Keratinocyte (primary cell): Measurements from ENCODE around the gene AP1AR.

Source experiments
- EZH2 ChIP-seq: IDR thresholded peaks from one replicate; pipeline ENCODE4 v1.6.1; 2012; ENCODE audit warnings: inconsistent platforms, mild to moderate bottlenecking, low read length, moderate library complexity
- TF ChIP-seq, protein P1 (sequence below), 3 experiments: IDR thresholded peaks in 1 of 3; conservative IDR thresholded peaks in 1 of 3; optimal IDR thresholded peaks in 1 of 3; 2 replicates in 2 of 3; 3 replicates in 1 of 3; pipeline versions ENCODE3 to v1.5.1; 2011; ENCODE audit warnings: low read length in 3 of 3, mild to moderate bottlenecking in 3 of 3, moderate library complexity in 2 of 3, control low read depth in 1 of 3, inconsistent platforms in 1 of 3; ENCODE audit not compliant: insufficient read depth in 2 of 3; ENCODE audit errors: extremely low read depth in 1 of 3

- TF ChIP-seq, protein P1, sequence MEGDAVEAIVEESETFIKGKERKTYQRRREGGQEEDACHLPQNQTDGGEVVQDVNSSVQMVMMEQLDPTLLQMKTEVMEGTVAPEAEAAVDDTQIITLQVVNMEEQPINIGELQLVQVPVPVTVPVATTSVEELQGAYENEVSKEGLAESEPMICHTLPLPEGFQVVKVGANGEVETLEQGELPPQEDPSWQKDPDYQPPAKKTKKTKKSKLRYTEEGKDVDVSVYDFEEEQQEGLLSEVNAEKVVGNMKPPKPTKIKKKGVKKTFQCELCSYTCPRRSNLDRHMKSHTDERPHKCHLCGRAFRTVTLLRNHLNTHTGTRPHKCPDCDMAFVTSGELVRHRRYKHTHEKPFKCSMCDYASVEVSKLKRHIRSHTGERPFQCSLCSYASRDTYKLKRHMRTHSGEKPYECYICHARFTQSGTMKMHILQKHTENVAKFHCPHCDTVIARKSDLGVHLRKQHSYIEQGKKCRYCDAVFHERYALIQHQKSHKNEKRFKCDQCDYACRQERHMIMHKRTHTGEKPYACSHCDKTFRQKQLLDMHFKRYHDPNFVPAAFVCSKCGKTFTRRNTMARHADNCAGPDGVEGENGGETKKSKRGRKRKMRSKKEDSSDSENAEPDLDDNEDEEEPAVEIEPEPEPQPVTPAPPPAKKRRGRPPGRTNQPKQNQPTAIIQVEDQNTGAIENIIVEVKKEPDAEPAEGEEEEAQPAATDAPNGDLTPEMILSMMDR (optimal IDR thresholded peaks at IDR 0.05 in 1 of 3, IDR thresholded peaks at IDR 0.05 in 1 of 3, conservative IDR thresholded peaks at IDR 0.05 in 1 of 3; ENCODE audit: extremely low read depth in 1 of 3, insufficient read depth in 2 of 3, low read length in 3 of 3): no peak
- no peak for TF ChIP-seq EZH2
Measured at GRCh38 chr4:112199041-112199440, 32.5 kb upstream of the AP1AR start.
